Stimulated activated naive CD8-positive, alpha-beta T cell treated with anti-CD3 and anti-CD28 coated beads, Interleukin-15, amount 100 ng/mL, for 72 hours (primary cell): ENCODE data around the gene KLHL29.

Source experiments
- ATAC-seq: fragments of 150-1000 bp; cut with Tn5 transposase; 2 replicates; pipeline ENCODE4 v1.10.0; 2021; ENCODE audit warnings: mild to moderate bottlenecking, moderate library complexity
- DNase-seq, 2 donors: peaks; one replicate each; pipeline ENCODE4 v3.0.0; 2021 to 2022
- H3K27ac Mint-ChIP-seq, 2 donors: one replicate each; pipeline ENCODE4 v1.8.0; 2022; ENCODE audit warnings: mild to moderate bottlenecking in 2 of 2, mixed read lengths in 2 of 2, moderate library complexity in 2 of 2
- H3K27me3 Mint-ChIP-seq: one replicate; pipeline ENCODE4 v1.8.0; 2022; ENCODE audit warnings: mixed read lengths
- H3K4me1 Mint-ChIP-seq: one replicate; pipeline ENCODE4 v1.8.0; 2022; ENCODE audit warnings: mild to moderate bottlenecking, mixed read lengths
- H3K4me3 Mint-ChIP-seq, 2 donors: one replicate each; pipeline ENCODE4 v1.8.0; 2022; ENCODE audit warnings: mild to moderate bottlenecking in 2 of 2, mixed read lengths in 2 of 2, moderate library complexity in 1 of 2
- H3K9me3 Mint-ChIP-seq, 2 donors: one replicate each; pipeline ENCODE4 v1.8.0; 2022; ENCODE audit warnings: mixed read lengths in 2 of 2

KLHL29 gene

DNA sequence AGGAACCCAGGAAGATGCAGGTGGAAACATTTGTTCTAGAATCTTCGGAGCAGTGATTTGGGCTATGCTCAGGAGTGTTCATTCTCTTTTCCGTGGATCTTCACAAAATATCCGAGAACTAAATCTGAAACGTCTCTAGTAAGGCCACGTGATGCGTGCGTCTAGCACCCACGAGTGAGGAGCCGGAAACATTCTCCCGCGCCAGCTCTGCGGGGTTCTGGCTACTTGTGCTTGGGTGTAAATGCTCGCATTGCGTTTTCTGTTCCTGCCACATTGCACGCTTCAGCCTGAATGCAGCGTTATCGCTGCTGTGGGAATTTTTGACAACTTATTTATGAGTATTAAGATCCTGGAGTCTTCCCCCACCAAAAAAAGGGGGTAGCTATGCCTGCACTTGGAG lies 71.4 kb downstream of the KLHL29 start:
- DNase-seq (no peak), ATAC-seq (no peak)
- Mint-ChIP-seq H3K4me1 (peaks cover 18% of the 10 kb centered on the region), H3K9me3 (no peaks in the 10 kb centered on the region), H3K27ac (no peak overlapping the region), H3K27me3 (peaks cover 27% of the 10 kb centered on the region), H3K4me3 (no peak overlapping the region)

DNA sequence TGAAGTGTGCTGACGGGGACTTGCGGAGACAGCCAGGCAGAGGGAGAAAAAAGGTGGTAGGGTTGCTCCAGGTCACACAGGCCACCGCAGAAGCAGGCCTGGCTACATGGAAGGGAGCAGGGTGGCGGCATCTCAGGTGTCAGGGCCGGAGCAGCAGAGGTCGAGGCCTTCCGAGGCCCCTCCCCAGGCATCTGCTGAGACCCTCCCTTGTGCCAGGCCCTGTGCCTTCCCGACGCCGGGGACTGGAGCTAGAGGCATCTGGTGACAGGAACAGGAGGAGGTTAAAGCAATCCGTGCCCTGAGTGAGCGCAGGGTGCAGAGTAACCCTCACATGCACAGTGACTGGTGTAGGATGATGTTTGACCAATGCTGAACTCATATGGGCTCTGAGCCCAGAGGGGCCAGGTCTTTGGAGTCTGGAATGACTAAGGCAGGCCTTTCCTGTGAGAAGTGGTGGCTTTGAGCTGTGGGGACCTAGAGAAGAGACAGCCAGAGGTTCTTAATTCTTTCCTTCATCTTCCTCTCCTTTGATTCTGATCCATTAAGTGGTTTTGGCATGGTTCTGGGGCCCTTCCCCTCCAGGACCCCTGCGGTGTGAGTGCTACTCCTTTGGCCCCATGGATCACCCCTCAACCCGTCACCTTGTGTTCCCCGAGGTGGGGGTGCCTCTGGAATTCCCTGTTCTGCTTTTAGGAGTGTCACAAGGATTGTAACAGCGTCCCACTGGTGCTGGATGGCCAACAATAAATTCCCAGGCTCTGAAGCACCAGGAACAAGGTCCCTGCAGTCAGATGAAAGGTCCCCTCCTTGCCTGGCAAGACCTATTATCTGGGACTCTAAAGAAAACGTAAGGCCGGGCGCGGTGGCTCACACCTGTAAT lies 72.1 kb downstream of the KLHL29 start:
- H3K27ac Mint-ChIP-seq = no peak overlapping the region
- ATAC-seq = no peak
- peaks cover 27% of the 10 kb centered on the region for H3K27me3 Mint-ChIP-seq
- no peak overlapping the region for H3K4me3 Mint-ChIP-seq
- H3K4me1 Mint-ChIP-seq = peaks cover 18% of the 10 kb centered on the region
- no peak for DNase-seq
- no peaks in the 10 kb centered on the region for H3K9me3 Mint-ChIP-seq

DNA sequence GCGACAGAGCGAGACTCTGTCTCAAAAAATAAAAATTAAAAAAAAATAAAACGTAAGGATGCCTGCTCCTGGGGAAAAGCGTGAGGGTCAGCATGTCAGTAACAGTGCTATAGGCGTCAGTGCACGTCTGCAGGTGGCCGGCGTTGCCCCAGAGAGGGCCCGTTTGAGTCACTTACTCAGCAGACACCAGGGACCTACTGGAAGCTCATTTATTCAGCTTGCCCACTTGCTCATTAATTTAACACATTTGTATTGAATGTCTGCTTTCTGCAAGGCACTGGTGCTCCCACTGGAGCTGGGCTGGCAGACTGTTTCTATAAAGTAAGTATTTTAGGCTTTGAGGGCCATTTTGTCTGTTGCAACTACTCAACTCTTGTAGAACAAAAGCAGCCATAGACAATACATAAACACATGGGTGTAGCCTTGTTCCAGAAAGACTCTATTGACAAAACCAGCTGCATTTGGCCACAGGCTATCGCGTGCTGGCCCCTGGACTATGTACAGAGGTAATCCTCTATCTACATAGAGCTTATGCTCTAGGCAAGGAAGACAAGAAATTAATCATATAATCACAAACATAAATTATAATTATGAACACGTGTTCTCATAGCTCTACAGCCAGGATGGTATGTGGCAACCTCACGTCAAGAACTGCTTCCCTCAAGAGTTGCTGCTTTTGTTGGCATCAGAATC lies 73.2 kb downstream of the KLHL29 start:
- Mint-ChIP-seq H3K27ac (no peak overlapping the region), H3K27me3 (peaks cover 27% of the 10 kb centered on the region), H3K9me3 (no peaks in the 10 kb centered on the region), H3K4me1 (peaks cover 9% of the 10 kb centered on the region), H3K4me3 (no peak overlapping the region)
- DNase-seq (no peak), ATAC-seq (no peak)

DNA sequence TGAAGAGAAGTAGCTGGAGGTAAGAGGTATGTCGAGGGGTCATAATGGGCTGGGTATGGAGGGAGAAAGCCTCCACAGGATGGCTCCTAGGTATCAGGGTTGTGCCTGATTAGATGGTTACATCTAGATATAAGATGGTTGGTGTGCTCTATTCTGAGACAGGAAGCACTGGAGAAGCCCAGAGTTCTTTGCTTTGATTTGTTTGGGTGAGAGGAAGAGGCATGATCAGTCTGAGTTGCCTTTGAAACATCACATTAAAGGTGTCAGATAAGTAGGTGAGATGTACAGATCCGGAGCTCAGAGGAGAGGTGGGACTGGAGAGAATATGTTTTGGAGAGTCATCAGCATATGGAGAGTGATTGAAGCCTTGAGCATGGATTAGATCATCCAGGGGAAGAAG lies 74.1 kb downstream of the KLHL29 start:
- no peaks in the 10 kb centered on the region for H3K4me1 Mint-ChIP-seq
- no peak overlapping the region for H3K4me3 Mint-ChIP-seq
- H3K9me3 Mint-ChIP-seq = no peaks in the 10 kb centered on the region
- ATAC-seq = no peak
- DNase-seq = no peak
- peaks cover 27% of the 10 kb centered on the region for H3K27me3 Mint-ChIP-seq
- no peak overlapping the region for H3K27ac Mint-ChIP-seq

DNA sequence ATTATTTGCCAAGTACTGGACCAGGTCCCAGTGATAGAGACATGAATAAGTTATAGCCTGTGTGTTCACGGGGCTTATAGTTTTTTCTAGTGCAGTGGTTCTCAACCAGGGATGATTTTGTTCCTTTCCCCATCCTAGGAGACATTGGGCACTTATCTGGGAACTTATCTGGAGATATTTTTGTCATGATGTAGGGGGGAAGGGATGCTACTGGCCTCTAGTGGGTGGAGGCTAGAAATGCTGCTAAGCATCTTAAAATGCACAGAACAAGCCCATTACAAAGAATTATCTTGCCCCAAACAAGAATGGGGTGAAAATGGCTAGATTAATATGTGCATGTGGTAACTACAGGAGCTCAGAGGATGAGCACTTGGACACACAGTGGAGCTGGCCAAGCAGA lies 75.2 kb downstream of the KLHL29 start:
- Mint-ChIP-seq H3K4me3 (no peak overlapping the region), H3K9me3 (no peaks in the 10 kb centered on the region), H3K4me1 (no peaks in the 10 kb centered on the region), H3K27me3 (peaks cover 27% of the 10 kb centered on the region), H3K27ac (peak overlapping the region in 1 of 2 donors; percentile 39)
- DNase-seq (no peak), ATAC-seq (peak; percentile 55)

DNA sequence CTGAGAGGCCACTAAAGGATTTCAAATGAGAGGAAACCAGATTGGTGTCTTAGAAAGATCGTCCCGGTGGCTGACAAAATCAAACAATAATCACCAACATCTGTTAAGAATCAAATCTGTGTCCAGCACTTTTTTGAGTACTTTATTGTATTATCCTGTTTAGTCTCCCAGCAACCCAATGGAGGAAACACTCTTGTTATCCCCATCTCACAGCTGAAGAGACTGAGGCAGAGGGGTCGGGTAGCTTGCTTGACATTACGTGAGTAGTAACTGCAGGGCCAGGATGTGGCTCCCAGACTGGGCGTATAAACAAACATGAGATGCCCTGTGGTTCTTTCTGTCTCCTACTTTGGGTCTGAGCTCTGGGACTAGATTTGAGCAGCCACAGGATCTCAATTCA lies 76.0 kb downstream of the KLHL29 start:
- Mint-ChIP-seq H3K4me3 (no peak overlapping the region), H3K4me1 (no peaks in the 10 kb centered on the region), H3K27me3 (peaks cover 28% of the 10 kb centered on the region), H3K27ac (no peak overlapping the region), H3K9me3 (no peaks in the 10 kb centered on the region)
- no peak for ATAC-seq
- DNase-seq = no peak

DNA sequence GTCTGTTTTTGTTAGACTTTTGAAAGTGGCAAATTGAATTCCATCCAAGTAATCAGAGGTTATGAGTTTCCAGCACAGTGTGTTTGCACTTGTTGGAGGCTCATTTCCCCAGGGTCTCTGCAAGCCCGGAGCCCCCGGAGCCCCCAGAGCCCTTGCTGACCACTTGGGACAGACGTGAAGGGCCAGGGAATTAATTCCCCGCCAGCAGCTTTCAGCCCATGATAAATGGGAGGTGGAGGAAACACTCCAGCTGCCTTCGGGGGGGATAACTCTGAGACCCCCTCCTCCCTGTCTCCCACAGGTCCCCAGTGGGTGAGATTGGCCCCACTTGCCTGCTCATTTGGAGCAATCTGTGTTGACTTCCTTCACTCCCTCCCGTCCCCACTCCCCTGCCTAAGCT lies 79.2 kb downstream of the KLHL29 start:
- Mint-ChIP-seq H3K27me3 (peaks cover 51% of the 10 kb centered on the region), H3K27ac (no peak overlapping the region), H3K4me3 (no peak overlapping the region), H3K9me3 (no peaks in the 10 kb centered on the region), H3K4me1 (no peaks in the 10 kb centered on the region)
- DNase-seq = no peak
- no peak for ATAC-seq

DNA sequence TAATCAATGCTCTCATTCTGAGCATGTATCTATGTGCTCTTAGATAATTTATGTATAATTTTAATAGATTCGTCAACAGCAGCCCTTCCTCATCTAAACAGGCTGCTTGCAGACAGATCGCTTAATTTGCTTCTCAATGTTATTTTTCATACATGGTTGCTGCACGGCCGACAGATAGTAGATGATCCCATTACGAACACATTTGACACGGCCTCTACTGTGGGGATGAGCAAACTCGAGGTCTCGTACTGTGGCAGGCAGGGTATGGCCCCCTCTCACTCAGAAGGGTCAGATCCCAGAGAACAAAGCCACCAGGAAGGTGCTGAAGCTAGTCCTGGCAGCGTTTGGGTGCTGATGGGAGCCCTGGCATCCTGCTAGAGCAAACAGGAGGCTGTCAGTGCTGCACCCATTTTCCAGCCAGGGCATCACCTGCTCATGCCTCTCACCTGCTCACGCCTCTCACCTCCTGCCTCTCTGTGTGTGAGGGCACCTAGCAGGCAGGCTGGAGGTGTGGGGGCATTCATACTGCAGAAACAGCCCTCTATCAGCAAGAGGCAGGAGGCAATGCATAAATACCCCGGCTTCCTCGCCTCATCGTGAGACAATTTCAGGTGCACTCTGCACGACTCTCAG lies 80.0 kb downstream of the KLHL29 start:
- DNase-seq = no peak
- H3K4me3 Mint-ChIP-seq = no peak overlapping the region
- peaks cover 58% of the 10 kb centered on the region for H3K27me3 Mint-ChIP-seq
- no peak for ATAC-seq
- no peaks in the 10 kb centered on the region for H3K4me1 Mint-ChIP-seq
- no peaks in the 10 kb centered on the region for H3K9me3 Mint-ChIP-seq
- H3K27ac Mint-ChIP-seq = no peak overlapping the region

DNA sequence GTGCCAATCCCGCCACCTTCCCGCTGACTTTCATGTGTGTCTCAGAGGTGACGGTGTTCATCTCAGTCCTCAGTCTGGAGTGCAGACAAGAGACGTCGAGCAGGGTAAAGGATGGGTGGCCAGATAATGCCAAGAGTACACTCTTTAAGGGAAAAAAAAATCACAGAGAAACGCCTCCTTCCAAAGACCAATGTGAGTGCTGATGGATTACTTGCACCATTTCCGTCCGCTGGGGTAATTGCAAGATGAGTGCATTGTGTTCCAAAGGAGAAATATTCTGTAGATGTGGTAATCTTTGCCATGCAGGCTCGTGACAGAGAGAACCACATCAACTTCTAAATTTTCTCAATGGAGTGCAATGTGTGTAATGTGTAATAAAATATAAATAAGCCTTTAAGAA lies 81.0 kb downstream of the KLHL29 start:
- DNase-seq (no peak), ATAC-seq (no peak)
- Mint-ChIP-seq H3K27ac (no peak overlapping the region), H3K4me3 (no peak overlapping the region), H3K27me3 (peaks cover 63% of the 10 kb centered on the region), H3K9me3 (no peaks in the 10 kb centered on the region), H3K4me1 (no peaks in the 10 kb centered on the region)

DNA sequence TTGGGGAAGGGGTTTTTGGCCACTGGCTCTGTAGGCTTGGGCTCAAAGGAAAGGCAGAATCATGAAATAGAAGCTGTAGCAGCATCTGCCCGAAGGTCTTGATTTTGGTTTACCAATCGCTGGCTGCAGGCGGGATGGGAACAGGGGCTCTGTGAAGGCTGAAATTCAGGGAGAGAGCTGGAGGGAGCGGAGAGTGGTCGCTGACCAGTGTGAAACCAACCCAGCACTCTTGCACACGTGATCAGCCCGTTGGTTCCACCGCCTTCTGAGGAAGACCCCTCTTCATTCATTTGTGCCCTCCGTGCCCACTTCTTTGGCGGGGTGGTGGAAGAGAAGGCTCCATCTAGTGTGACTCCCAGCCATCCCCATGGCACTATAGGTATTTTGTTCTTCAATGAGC lies 82.6 kb downstream of the KLHL29 start:
- no peak for ATAC-seq
- H3K27ac Mint-ChIP-seq = no peak overlapping the region
- H3K27me3 Mint-ChIP-seq = peaks cover 73% of the 10 kb centered on the region
- no peaks in the 10 kb centered on the region for H3K9me3 Mint-ChIP-seq
- no peak for DNase-seq
- H3K4me1 Mint-ChIP-seq = no peaks in the 10 kb centered on the region
- H3K4me3 Mint-ChIP-seq = no peak overlapping the region

DNA sequence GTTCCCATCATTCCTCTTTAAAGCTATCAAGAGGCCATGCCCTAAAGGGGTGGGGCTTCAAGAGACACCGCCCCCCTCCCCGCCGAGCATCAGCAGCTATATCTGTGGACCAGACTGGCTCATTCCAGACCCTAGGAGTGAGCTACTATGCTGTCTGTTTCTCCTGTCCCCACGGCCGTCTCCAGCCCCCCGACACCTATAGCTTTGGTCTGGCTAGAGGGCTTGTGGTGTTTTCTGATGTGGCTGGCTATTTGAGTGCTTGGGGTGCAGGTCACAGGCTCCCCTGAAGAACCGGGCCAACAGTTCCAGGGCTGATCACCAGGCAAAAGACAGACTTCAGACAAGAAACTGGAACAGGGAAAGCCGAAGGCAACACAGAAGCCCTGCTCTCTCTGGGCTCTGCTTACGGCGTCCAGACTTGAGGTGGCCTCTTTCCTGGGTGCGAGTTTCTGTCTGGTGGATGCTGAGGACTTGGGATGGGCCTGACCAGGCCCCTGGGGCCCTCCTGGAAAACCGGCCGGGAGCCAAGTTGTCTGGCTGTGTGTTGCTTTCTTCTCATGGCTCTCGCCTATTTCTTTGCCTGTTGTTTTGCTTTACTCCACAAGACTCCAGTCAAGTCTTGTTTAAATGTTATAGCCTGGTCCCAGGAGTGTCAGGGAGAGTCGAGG lies 83.6 kb downstream of the KLHL29 start:
- DNase-seq (no peak), ATAC-seq (no peak)
- Mint-ChIP-seq H3K4me3 (no peak overlapping the region), H3K27me3 (peaks cover 82% of the 10 kb centered on the region), H3K9me3 (no peaks in the 10 kb centered on the region), H3K27ac (peak overlapping the region in 1 of 2 donors; percentile 27), H3K4me1 (no peaks in the 10 kb centered on the region)

DNA sequence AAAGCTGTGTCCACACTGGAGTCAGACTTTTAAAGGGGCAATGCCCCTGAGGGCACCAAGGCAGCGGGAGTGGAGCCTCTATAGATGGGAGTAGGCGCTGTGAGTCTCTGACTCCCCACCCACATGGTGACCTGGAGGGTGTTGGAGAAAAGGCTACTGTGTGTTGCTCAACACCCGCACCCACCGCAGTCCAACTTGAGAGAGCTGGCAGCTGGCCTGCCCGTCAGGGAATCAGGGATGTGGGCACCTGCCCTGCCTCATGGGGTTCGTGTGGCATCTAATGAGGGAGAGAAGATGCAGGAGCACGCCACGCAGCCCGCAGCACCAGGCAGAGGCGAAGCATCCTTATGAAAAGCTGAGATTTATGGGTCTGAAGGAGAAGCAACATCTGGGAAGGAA lies 84.2 kb downstream of the KLHL29 start:
- DNase-seq (no peak), ATAC-seq (no peak)
- peaks cover 87% of the 10 kb centered on the region for H3K27me3 Mint-ChIP-seq
- H3K4me1 Mint-ChIP-seq = no peaks in the 10 kb centered on the region
- H3K4me3 Mint-ChIP-seq = no peak overlapping the region
- H3K27ac Mint-ChIP-seq = peak overlapping the region in 1 of 2 donors; percentile 27
- H3K9me3 Mint-ChIP-seq = no peaks in the 10 kb centered on the region

DNA sequence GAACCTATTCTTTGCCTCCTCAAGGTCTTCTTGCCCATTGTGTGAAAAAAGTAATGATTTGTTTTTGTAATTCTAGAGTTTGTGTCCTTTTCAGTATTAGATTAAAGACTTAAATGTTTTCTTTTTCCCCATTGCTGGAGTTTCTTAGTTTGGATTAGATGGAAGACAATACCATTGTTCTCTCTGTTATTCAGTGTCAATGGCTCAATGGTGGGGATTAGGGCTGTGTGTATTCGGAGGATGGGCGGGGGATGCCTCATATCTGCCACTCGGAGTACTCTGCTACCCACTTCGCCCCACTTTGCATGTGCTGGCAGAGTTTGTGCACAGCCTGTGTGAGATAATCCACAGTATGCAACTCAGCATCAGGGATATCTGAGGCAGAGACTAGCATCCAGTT lies 90.1 kb downstream of the KLHL29 start:
- no peak overlapping the region for H3K27ac Mint-ChIP-seq

DNA sequence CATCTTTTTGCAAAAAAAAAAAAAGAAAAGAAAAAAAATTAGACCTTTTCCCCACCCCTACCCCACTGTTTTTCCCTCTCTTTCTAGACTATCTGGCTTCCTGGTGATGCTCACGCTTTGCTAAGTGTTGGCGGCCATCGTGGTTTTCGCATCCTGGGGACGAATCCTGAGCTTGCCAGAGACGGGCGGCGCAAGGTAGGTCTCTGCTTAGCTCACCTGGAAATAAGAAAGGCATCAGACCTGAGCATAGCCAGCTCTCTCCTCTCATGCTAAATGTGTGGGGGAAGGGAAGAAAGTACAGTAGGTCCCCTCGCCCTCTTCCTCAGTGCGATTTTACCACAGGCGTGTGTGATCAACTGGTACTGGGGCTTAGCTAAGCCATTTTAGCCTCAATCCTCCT lies 90.5 kb downstream of the KLHL29 start:
- Mint-ChIP-seq H3K9me3 (no peaks in the 10 kb centered on the region), H3K4me1 (no peaks in the 10 kb centered on the region), H3K27me3 (peaks cover 81% of the 10 kb centered on the region), H3K4me3 (no peak overlapping the region), H3K27ac (no peak overlapping the region)
- no peak for ATAC-seq
- no peak for DNase-seq

More for the DNA sequence above, 90.1 kb downstream of the KLHL29 start:
- H3K27me3 Mint-ChIP-seq = peaks cover 83% of the 10 kb centered on the region
- no peak for ATAC-seq
- no peak overlapping the region for H3K4me3 Mint-ChIP-seq
- no peak for DNase-seq
- H3K4me1 Mint-ChIP-seq = no peaks in the 10 kb centered on the region
- no peaks in the 10 kb centered on the region for H3K9me3 Mint-ChIP-seq

DNA sequence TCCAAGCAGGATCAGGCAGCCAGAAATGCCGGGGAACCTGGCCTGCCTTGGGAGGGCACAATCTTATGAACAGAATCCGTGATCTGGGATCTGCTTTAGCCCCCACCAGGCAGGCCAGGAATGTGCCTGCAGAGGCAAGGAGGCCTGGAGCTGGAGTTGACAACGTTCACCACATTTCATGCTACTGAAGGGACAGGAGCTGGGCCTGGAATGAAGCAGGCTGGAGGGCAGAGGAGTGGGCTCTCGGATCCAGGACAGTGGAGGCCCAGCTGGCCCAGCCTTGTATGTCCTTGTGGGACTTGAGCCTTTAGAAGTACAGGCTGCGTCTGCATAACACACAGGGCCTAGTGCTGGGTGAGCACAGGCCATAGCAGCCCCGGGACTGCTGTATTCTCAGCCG lies 91.8 kb downstream of the KLHL29 start:
- H3K27me3 Mint-ChIP-seq = peaks cover 85% of the 10 kb centered on the region
- no peak overlapping the region for H3K4me3 Mint-ChIP-seq
- no peaks in the 10 kb centered on the region for H3K4me1 Mint-ChIP-seq
- peak overlapping the region in 1 of 2 donors; percentile 30 for H3K27ac Mint-ChIP-seq
- ATAC-seq = no peak
- no peaks in the 10 kb centered on the region for H3K9me3 Mint-ChIP-seq
- DNase-seq = no peak

DNA sequence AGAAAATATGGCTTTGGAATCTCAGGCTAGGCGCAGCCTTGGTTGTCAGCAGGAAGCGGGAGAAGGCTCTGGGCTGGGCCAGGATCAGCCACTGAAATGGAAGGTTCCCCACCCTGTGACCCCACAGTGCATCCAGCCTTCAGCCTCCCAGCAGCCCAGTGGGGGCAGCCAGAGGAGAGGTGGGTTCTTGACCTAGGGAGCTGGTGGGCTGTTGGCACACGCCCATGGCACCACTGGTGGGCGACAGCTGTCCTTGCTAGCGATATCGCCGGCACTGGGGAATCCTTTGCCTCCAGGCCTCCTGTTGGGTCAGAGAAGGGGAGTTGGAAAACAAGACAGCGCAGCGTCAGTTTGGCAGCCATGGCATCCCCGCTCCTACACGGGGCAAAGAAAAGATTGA lies 92.4 kb downstream of the KLHL29 start:
- no peak for DNase-seq
- Mint-ChIP-seq H3K27ac (no peak overlapping the region), H3K9me3 (no peaks in the 10 kb centered on the region), H3K27me3 (peaks cover 81% of the 10 kb centered on the region), H3K4me1 (no peaks in the 10 kb centered on the region), H3K4me3 (no peak overlapping the region)
- ATAC-seq = no peak
